A549 (cell line): ENCODE results near the gene ITM2B. TPM values are rescaled to one million over a fixed set of nuclear protein-coding genes. Genes with fewer than 3 reads are reported as not detected.

Experiments
- ATAC-seq, 2 experiments: fragments of 200-7000 bp in 1 of 2; fragments of >200 bp in 1 of 2; cut with Nextera tagmentation in 1 of 2; cut with Tn5 transposase in 1 of 2; 3 replicates each; pipeline versions ENCODE4 v1.8.0 to v1.9.1; 2018 to 2020; ENCODE audit warnings: mild to moderate bottlenecking in 1 of 2, moderate library complexity in 1 of 2
- CTCF ChIA-PET: fragments of 300-600 bp; sonication (Branson Sonifier 250); formaldehyde crosslinking; extraction: SDS; loops from one replicate; lab custom pipeline; 2021; ENCODE audit warnings: antibody characterized with exemption, inconsistent platforms; lab: Yijun Ruan, JAX
- POLR2A ChIA-PET: fragments of 350-600 bp; formaldehyde crosslinking; extraction: SDS; loops from one replicate; lab custom pipeline; 2021; ENCODE audit warnings: antibody characterized with exemption, inconsistent platforms; lab: Yijun Ruan, JAX
- DNase-seq, 2 experiments: peaks; one replicate each; pipeline versions ENCODE4 v3.0.0 to v3.0.0-alpha.2; 2011 to 2016; ENCODE audit warnings: low read depth in 1 of 2, low spot score in 1 of 2
- FAIRE-seq: peaks from 2 replicates; lab custom pipeline; 2011; peaks lifted over from hg19 to GRCh38; lab: Jason Lieb, UNC
- H3K27ac ChIP-seq, 2 experiments: fragments of >200 bp; sonication (Bioruptor Twin); formaldehyde crosslinking; 3 replicates each; pipeline ENCODE4 v1.5.1; 2016 to 2017
- H3K4me1 ChIP-seq: fragments of >200 bp; sonication (Bioruptor Twin); formaldehyde crosslinking; 3 replicates; pipeline ENCODE4 v1.6.1; 2016
- H3K4me2 ChIP-seq: fragments of >200 bp; sonication (Bioruptor Twin); formaldehyde crosslinking; 3 replicates; pipeline ENCODE4 v1.6.1; 2016
- H3K4me3 ChIP-seq: fragments of >200 bp; sonication (Bioruptor Twin); formaldehyde crosslinking; 3 replicates; pipeline ENCODE4 v1.5.1; 2016
- H3K9me3 ChIP-seq: fragments of >200 bp; sonication (Bioruptor Twin); formaldehyde crosslinking; 3 replicates; pipeline ENCODE4 v1.6.1; 2016
- BHLHE40 ChIP-seq: IDR thresholded peaks from 2 replicates; pipeline ENCODE4 v1.6.1; 2012; ENCODE audit warnings: low read depth, low read length, inconsistent platforms
- CBX2 ChIP-seq: fragments of 200-600 bp; sonication (generic); IDR thresholded peaks from 2 replicates; pipeline ENCODE4 v1.6.1; 2016; ENCODE audit warnings: low read depth, mild to moderate bottlenecking, borderline replicate concordance
- CBX8 ChIP-seq: fragments of 200-600 bp; sonication (generic); IDR thresholded peaks from 2 replicates; pipeline ENCODE4 v1.6.1; 2016
- CEBPB ChIP-seq, 2 experiments: fragments of >200 bp in 1 of 2; sonication (Bioruptor Twin) in 1 of 2; formaldehyde crosslinking in 1 of 2; IDR thresholded peaks; 2 replicates each; pipeline ENCODE4 v1.6.1; 2012 to 2016
- ESRRA ChIP-seq: fragments of 150-350 bp; IDR thresholded peaks from 2 replicates; pipeline ENCODE4 v1.6.1; 2014; ENCODE audit warnings: mild to moderate bottlenecking, low read length, borderline replicate concordance
- FOSB ChIP-seq: fragments of 250-450 bp; sonication (Bioruptor Pico); IDR thresholded peaks from 2 replicates; pipeline ENCODE4 v1.5.0; 2020; ENCODE audit warnings: mild to moderate bottlenecking, moderate library complexity
- HDAC2 ChIP-seq: fragments of 200-600 bp; sonication (generic); IDR thresholded peaks from 2 replicates; pipeline ENCODE4 v1.6.1; 2016
- HEYL ChIP-seq: fragments of 250-450 bp; sonication (Bioruptor Pico); IDR thresholded peaks from 2 replicates; pipeline ENCODE4 v1.8.0; 2021; ENCODE audit warnings: mild to moderate bottlenecking, moderate library complexity
- HOXA7 ChIP-seq: fragments of 250-450 bp; sonication (Bioruptor Pico); IDR thresholded peaks from 2 replicates; pipeline ENCODE4 v1.5.0; 2020; ENCODE audit warnings: mild to moderate bottlenecking, moderate library complexity
- HOXB13 ChIP-seq: fragments of 250-450 bp; sonication (Bioruptor Pico); IDR thresholded peaks from 2 replicates; pipeline ENCODE4 v1.5.0; 2020; ENCODE audit warnings: low read depth, mild to moderate bottlenecking, moderate library complexity
- JUNB ChIP-seq: fragments of >200 bp; sonication (Bioruptor Twin); formaldehyde crosslinking; IDR thresholded peaks from 2 replicates; pipeline ENCODE4 v1.6.1; 2016
- KDM1A ChIP-seq: fragments of 200-600 bp; sonication (generic); IDR thresholded peaks from 2 replicates; pipeline ENCODE4 v1.6.1; 2016; ENCODE audit warnings: low read depth, mild to moderate bottlenecking
- KDM5A ChIP-seq: fragments of 200-600 bp; sonication (generic); IDR thresholded peaks from 2 replicates; pipeline ENCODE4 v1.6.1; 2016; ENCODE audit warnings: antibody characterized with exemption, mild to moderate bottlenecking
- MAFK ChIP-seq: fragments of 450-650 bp; IDR thresholded peaks from 2 replicates; pipeline ENCODE4 v1.6.1; 2014; ENCODE audit not compliant: partially characterized antibody
- NFE2L2 ChIP-seq: fragments of 150-350 bp; conservative IDR thresholded peaks from 2 replicates; pipeline ENCODE4 v1.6.1; 2014; ENCODE audit warnings: low read length
- PHF8 ChIP-seq: fragments of 200-600 bp; sonication (generic); IDR thresholded peaks from 2 replicates; pipeline ENCODE4 v1.6.1; 2016; ENCODE audit warnings: low read depth, mild to moderate bottlenecking, antibody characterized with exemption, moderate library complexity, borderline replicate concordance
- POLR2A ChIP-seq: IDR thresholded peaks from 2 replicates; pipeline ENCODE4 v1.6.1; 2012; ENCODE audit warnings: mild to moderate bottlenecking, low read length
- RNF2 ChIP-seq: fragments of 200-600 bp; sonication (generic); IDR thresholded peaks from 2 replicates; pipeline ENCODE4 v1.6.1; 2016; ENCODE audit warnings: low read depth, mild to moderate bottlenecking, antibody characterized with exemption, moderate library complexity, borderline replicate concordance
- SMC3 ChIP-seq: fragments of >200 bp; sonication (Bioruptor Twin); formaldehyde crosslinking; IDR thresholded peaks from 3 replicates; pipeline ENCODE4 v1.6.1; 2018; ENCODE audit warnings: inconsistent platforms
- TFCP2L1 ChIP-seq: fragments of 250-450 bp; sonication (Bioruptor Pico); IDR thresholded peaks from 2 replicates; pipeline ENCODE4 v1.5.0; 2021; ENCODE audit warnings: mild to moderate bottlenecking
- TP53 ChIP-seq: fragments of 250-450 bp; sonication (Bioruptor Pico); IDR thresholded peaks from 2 replicates; pipeline ENCODE4 v1.5.0; 2021; ENCODE audit warnings: mild to moderate bottlenecking, moderate library complexity
- ZFP36 ChIP-seq: fragments of 450-650 bp; IDR thresholded peaks from 2 replicates; pipeline ENCODE4 v1.6.1; 2014; ENCODE audit warnings: borderline replicate concordance; ENCODE audit not compliant: partially characterized antibody
- ZNF302 ChIP-seq: fragments of 250-450 bp; sonication (Bioruptor Pico); IDR thresholded peaks from 2 replicates; pipeline ENCODE4 v1.9.0; 2021; ENCODE audit warnings: inconsistent platforms, mild to moderate bottlenecking, moderate library complexity
- WGBS: methylation state at CpG from one replicate; pipeline ENCODE4 v1.1.6; 2017; ENCODE audit errors: missing lambda C conversion rate; 5-methylcytosine and 5-hydroxymethylcytosine counted together
- polyA plus RNA-seq, 4 experiments: library from polyadenylated mRNA; depleted of rRNA in 3 of 4; stranded (reverse); fragments of >200 nt; fragmentation: RNase III in 1 of 4; extraction: RNeasy Plus Mini Kit Qiagen cat#74134 plus additional on column Dnase treatment in 1 of 4; gene quantifications; 2 replicates in 3 of 4; 3 replicates in 1 of 4; pipeline ENCODE4 v1.2.3, GENCODE V29; 2011 to 2017
- TF ChIP-seq, protein P1 (sequence below): IDR thresholded peaks from 2 replicates; pipeline ENCODE4 v1.6.1; 2012; ENCODE audit warnings: low read depth, borderline replicate concordance
- TF ChIP-seq, protein P2 (sequence below): fragments of 450-650 bp; IDR thresholded peaks from 2 replicates; pipeline ENCODE4 v1.6.1; 2014; ENCODE audit warnings: antibody characterized with exemption
- TF ChIP-seq, protein P3 (sequence below): fragments of 150-350 bp; IDR thresholded peaks from 2 replicates; pipeline ENCODE4 v1.6.1; 2014; ENCODE audit warnings: low read depth, mild to moderate bottlenecking, low read length
- TF ChIP-seq, protein P4 (sequence below): IDR thresholded peaks from 2 replicates; pipeline ENCODE4 v1.6.1; 2012
- TF ChIP-seq, protein P5 (sequence below): fragments of 250-450 bp; sonication (Bioruptor Pico); IDR thresholded peaks from 2 replicates; pipeline ENCODE4 v1.5.0; 2021; ENCODE audit warnings: mild to moderate bottlenecking, moderate library complexity, borderline replicate concordance

The ITM2B gene
- polyA plus RNA-seq, 2 of the 4 experiments (the other 2 are of a cell fraction): 116 to 226 TPM

DNA sequence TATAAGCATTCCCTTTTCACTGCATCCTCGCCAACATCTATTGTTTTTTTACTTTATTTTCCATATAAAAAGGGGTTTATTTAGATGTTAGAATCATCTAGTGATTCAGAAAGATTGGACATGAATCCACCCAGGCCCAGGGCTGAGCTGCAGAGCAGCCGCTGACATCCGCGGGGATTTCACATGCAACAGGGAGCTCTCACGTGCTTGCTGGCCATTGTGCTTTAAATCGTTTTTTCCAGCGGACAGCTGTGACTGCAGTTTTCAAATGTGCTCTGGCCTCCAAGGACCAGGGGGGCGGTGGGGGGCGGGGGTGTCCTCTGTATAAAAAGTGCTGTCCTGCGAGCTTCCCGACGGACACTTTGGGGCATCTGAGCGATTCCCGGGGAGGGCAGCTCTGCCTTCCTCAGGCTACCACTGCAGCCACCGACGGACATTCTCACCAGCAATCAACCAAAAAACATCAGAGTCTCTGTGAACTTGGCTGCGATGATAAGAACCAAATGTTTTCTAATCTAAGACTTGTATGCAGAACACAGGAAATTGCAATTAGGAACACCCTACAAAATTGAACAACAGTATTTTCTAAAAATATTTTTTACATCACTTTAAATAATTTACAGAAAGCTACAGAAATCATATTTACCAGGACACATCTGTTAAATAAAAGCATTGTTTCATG, 83.1 kb downstream of the ITM2B start:
- Histone ChIP-seq H3K4me3 (no peak overlapping the region), H3K27ac (no peak overlapping the region), H3K9me3 (no peaks in the 10 kb centered on the region; the same call in 2 of the 3 replicates), H3K4me1 (no peaks in the 10 kb centered on the region), H3K4me2 (no peak overlapping the region)
- DNase-seq (no peak), ATAC-seq (no peak), FAIRE-seq (no peak)
- CTCF ChIA-PET: no interaction called here
- WGBS: 92% methylated on average over 8 of the region's 17 CpGs
- POLR2A ChIA-PET: no interaction called here
- TF ChIP-seq TFCP2L1 (no peak), MAFK (no peak), HEYL (CRISPR knock-in tag) (no peak), HOXA7 (CRISPR knock-in tag) (no peak), HOXB13 (CRISPR knock-in tag) (no peak), JUNB (no peak), NFE2L2 (no peak), CBX2 (no peak), KDM1A (no peak), CBX8 (no peak), ZFP36 (no peak), ZNF302 (CRISPR knock-in tag) (no peak), POLR2A (no peak)
- TF ChIP-seq, protein P1, sequence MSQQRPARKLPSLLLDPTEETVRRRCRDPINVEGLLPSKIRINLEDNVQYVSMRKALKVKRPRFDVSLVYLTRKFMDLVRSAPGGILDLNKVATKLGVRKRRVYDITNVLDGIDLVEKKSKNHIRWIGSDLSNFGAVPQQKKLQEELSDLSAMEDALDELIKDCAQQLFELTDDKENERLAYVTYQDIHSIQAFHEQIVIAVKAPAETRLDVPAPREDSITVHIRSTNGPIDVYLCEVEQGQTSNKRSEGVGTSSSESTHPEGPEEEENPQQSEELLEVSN: no peak

DNA sequence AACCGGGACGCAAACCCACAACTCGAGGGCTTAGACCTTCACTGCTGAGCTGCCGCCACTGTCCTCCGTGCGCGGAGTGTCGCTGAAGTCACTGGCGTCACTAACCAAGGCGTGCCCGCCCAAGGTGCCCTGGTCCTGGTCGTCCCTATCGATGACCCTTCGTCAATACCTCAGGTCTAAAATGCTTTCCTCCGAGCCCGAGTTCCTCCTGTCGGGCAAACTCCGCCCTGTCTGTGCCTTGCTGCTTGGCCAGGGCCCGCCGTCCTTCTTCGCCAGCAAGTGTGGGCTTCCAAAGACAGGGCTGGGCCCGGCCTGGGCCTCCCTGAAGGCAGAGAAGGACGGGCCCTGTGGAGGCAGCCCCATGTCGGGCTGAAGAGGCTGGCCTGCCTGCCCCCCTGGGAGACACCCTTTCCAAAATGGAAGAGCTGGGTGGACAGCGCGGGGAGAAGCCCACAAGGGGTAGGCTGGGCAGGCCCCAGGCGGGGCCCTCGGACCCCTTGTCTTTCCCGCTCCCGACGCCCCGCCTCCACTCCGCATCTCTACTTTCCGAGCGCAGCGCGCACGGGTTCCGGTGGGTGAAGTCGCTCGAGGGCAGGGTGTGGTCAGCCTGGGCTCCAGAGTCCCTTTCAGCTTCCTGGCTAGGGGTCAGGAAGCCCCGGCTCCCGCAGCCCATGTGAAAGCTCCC, 84.0 kb downstream of the ITM2B start:
- H3K27ac ChIP-seq: no peak overlapping the region
- H3K4me3 ChIP-seq: no peak overlapping the region
- ChIA-PET POLR2A (no interaction called here), CTCF (no interaction called here)
- H3K4me1 ChIP-seq: no peaks in the 10 kb centered on the region
- no peak for DNase-seq
- TF ChIP-seq FOSB (no peak), PHF8 (no peak), CEBPB (IDR thresholded peaks at IDR 0.05) (no peak), KDM5A (no peak), MAFK (no peak), RNF2 (no peak), CBX2 (no peak), CBX8 (no peak), BHLHE40 (no peak), ESRRA (no peak), HDAC2 (no peak), HOXA7 (CRISPR knock-in tag) (no peak), SMC3 (no peak), TP53 (CRISPR knock-in tag) (no peak)
- TF ChIP-seq, protein P2, sequence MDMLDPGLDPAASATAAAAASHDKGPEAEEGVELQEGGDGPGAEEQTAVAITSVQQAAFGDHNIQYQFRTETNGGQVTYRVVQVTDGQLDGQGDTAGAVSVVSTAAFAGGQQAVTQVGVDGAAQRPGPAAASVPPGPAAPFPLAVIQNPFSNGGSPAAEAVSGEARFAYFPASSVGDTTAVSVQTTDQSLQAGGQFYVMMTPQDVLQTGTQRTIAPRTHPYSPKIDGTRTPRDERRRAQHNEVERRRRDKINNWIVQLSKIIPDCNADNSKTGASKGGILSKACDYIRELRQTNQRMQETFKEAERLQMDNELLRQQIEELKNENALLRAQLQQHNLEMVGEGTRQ: no peak
- TF ChIP-seq, protein P3, sequence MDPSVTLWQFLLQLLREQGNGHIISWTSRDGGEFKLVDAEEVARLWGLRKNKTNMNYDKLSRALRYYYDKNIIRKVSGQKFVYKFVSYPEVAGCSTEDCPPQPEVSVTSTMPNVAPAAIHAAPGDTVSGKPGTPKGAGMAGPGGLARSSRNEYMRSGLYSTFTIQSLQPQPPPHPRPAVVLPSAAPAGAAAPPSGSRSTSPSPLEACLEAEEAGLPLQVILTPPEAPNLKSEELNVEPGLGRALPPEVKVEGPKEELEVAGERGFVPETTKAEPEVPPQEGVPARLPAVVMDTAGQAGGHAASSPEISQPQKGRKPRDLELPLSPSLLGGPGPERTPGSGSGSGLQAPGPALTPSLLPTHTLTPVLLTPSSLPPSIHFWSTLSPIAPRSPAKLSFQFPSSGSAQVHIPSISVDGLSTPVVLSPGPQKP: no peak
- TF ChIP-seq, protein P4, sequence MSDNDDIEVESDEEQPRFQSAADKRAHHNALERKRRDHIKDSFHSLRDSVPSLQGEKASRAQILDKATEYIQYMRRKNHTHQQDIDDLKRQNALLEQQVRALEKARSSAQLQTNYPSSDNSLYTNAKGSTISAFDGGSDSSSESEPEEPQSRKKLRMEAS: no peak
- TF ChIP-seq, protein P5, sequence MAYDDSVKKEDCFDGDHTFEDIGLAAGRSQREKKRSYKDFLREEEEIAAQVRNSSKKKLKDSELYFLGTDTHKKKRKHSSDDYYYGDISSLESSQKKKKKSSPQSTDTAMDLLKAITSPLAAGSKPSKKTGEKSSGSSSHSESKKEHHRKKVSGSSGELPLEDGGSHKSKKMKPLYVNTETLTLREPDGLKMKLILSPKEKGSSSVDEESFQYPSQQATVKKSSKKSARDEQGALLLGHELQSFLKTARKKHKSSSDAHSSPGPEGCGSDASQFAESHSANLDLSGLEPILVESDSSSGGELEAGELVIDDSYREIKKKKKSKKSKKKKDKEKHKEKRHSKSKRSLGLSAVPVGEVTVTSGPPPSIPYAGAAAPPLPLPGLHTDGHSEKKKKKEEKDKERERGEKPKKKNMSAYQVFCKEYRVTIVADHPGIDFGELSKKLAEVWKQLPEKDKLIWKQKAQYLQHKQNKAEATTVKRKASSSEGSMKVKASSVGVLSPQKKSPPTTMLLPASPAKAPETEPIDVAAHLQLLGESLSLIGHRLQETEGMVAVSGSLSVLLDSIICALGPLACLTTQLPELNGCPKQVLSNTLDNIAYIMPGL (CRISPR knock-in tag): no peak
- FAIRE-seq: no peak
- H3K4me2 ChIP-seq: no peak overlapping the region
- no peak for ATAC-seq
- 96% methylated on average over 34 of the region's 43 CpGs for WGBS
- peaks cover under 1% of the 10 kb centered on the region; the same call in 1 of the 3 replicates for H3K9me3 ChIP-seq
